Activated CD4-positive, alpha-beta T cell treated with anti-CD3 and anti-CD28 coated beads, Interleukin-2, amount 50 U/mL, for 24 hours (primary cell): ENCODE results near the gene OVOL2.
"Not testable (repeated sequence)": the region's sequence is repeated elsewhere in the genome, so short reads cannot be mapped to it uniquely, and the experiment has no call there.

Experiments
- DNase-seq, 2 donors: peaks; one replicate each; pipeline ENCODE4 v3.0.0-alpha.2; 2020; ENCODE audit warnings: low read depth in 1 of 2, low spot score in 1 of 2

Gene OVOL2

GRCh38 chr20:18057101-18057993 is at the start of gene OVOL2:
Gene OVOL2, minus strand, starts transcription at chr20:18057916. Its CDS starts 282 bp downstream, at chr20:18057634.
- no peak for DNase-seq

GRCh38 chr20:18103497-18103896 is 45.8 kb upstream of the OVOL2 start:
- DNase-seq, result no peak

- DNase-seq, result no peak
Observed at GRCh38 chr20:18101125-18101810, 43.6 kb upstream of the OVOL2 start.

GRCh38 chr20:18100569-18100968 is 42.9 kb upstream of the OVOL2 start:
- not testable (repeated sequence) for DNase-seq

GRCh38 chr20:18094191-18094590 is 36.5 kb upstream of the OVOL2 start:
- DNase-seq, result no peak

- DNase-seq, result no peak
Observed at GRCh38 chr20:18093388-18093787, 35.7 kb upstream of the OVOL2 start.

GRCh38 chr20:18092890-18093289 is 35.2 kb upstream of the OVOL2 start:
- DNase-seq, result no peak

- DNase-seq, result no peak
Observed at GRCh38 chr20:18091623-18092022, 33.9 kb upstream of the OVOL2 start.

- DNase-seq, result no peak
Observed at GRCh38 chr20:18090477-18090876, 32.8 kb upstream of the OVOL2 start.

- DNase-seq, result no peak
Observed at GRCh38 chr20:18090044-18090443, 32.3 kb upstream of the OVOL2 start.

GRCh38 chr20:18088841-18089240 is 31.1 kb upstream of the OVOL2 start:
- not testable (repeated sequence) for DNase-seq

- not testable (repeated sequence) for DNase-seq
Observed at GRCh38 chr20:18088298-18088697, 30.6 kb upstream of the OVOL2 start.

- no peak for DNase-seq
Observed at GRCh38 chr20:18087054-18087453, 29.3 kb upstream of the OVOL2 start.

- DNase-seq, result not testable (repeated sequence)
Observed at GRCh38 chr20:18080836-18081235, 23.1 kb upstream of the OVOL2 start.

- DNase-seq, result no peak
Observed at GRCh38 chr20:18079756-18080353, 22.1 kb upstream of the OVOL2 start.

- DNase-seq, result no peak
Observed at GRCh38 chr20:18077157-18077556, 19.4 kb upstream of the OVOL2 start.

GRCh38 chr20:18072532-18072931 is 14.8 kb upstream of the OVOL2 start:
- no peak for DNase-seq

- no peak for DNase-seq
Observed at GRCh38 chr20:18066421-18067333, 9.0 kb upstream of the OVOL2 start.

- no peak for DNase-seq
Observed at GRCh38 chr20:18063676-18064075, 6.0 kb upstream of the OVOL2 start.

- no peak for DNase-seq
Observed at GRCh38 chr20:18059603-18060002, 1.9 kb upstream of the OVOL2 start.
